Brain pericyte (primary cell): ENCODE data around the gene GKN2.
"Not testable (repeated sequence)": the region's sequence is repeated elsewhere in the genome, so short reads cannot be mapped to it uniquely, and the experiment has no call there.

Experiments
- DNase-seq: peaks from one replicate; pipeline ENCODE4 v3.0.0-alpha.2; 2012; ENCODE audit warnings: low read depth, low spot score

The GKN2 gene

GRCh38 chr2:68920481-68921170 is 32.1 kb downstream of the GKN2 start:
- no peak for DNase-seq

GRCh38 chr2:68918497-68918896 is 34.2 kb downstream of the GKN2 start:
- no peak for DNase-seq

GRCh38 chr2:68917034-68917718 is 35.5 kb downstream of the GKN2 start:
- DNase-seq: no peak

- no peak for DNase-seq
These were observed 36.5 kb downstream of the GKN2 start for GRCh38 chr2:68916226-68916625.

- no peak for DNase-seq
These were observed 37.3 kb downstream of the GKN2 start for GRCh38 chr2:68915393-68915792.

- no peak for DNase-seq
These were observed 39.3 kb downstream of the GKN2 start for GRCh38 chr2:68913359-68913758.

- DNase-seq: no peak
These were observed 40.0 kb downstream of the GKN2 start for GRCh38 chr2:68912732-68913131.

GRCh38 chr2:68912111-68912510 is 40.6 kb downstream of the GKN2 start:
- no peak for DNase-seq

GRCh38 chr2:68911709-68912108 is 41.0 kb downstream of the GKN2 start:
- DNase-seq: no peak

- no peak for DNase-seq
These were observed 41.4 kb downstream of the GKN2 start for GRCh38 chr2:68911246-68911645.

GRCh38 chr2:68909793-68910674 is 42.7 kb downstream of the GKN2 start:
- DNase-seq: no peak

- no peak for DNase-seq
These were observed 44.2 kb downstream of the GKN2 start for GRCh38 chr2:68908392-68908970.

GRCh38 chr2:68907920-68908253 is 44.8 kb downstream of the GKN2 start:
- DNase-seq: no peak

- DNase-seq: no peak
These were observed 45.3 kb downstream of the GKN2 start for GRCh38 chr2:68907232-68907919.

- DNase-seq: no peak
These were observed 46.0 kb downstream of the GKN2 start for GRCh38 chr2:68906716-68907115.

GRCh38 chr2:68905116-68905515 is 47.6 kb downstream of the GKN2 start:
- DNase-seq: no peak

- no peak for DNase-seq
These were observed 51.1 kb downstream of the GKN2 start for GRCh38 chr2:68901561-68901960.

- no peak for DNase-seq
These were observed 51.5 kb downstream of the GKN2 start for GRCh38 chr2:68901199-68901514.

GRCh38 chr2:68900496-68901198 is 52.0 kb downstream of the GKN2 start:
- DNase-seq: no peak

- DNase-seq: not testable (repeated sequence)
These were observed 56.7 kb downstream of the GKN2 start for GRCh38 chr2:68895981-68896380.
